Spleen (tissue), 11 donors: Measurements from ENCODE around the gene EXOC3. TPM values are rescaled to one million over a fixed set of nuclear protein-coding genes. Genes with fewer than 3 reads are reported as not detected.

ENCODE experiments used
- DNase-seq: peaks from one replicate; pipeline ENCODE4 v3.0.0-alpha.2; 2020
- H3K27ac ChIP-seq, 8 donors: fragments of 200-600 bp; sonication (generic) in 7 of 8; 1 replicate in 4 of 8; 2 replicates in 4 of 8; pipeline versions ENCODE4 v1.5.0 to v1.8.0; 2016 to 2021; ENCODE audit warnings: inconsistent platforms in 4 of 8, mild to moderate bottlenecking in 4 of 8, moderate library complexity in 1 of 8
- H3K27me3 ChIP-seq, 7 donors: fragments of 200-600 bp; sonication (generic) in 6 of 7; replicated peaks in 1 of 7; 1 replicate in 4 of 7; 2 replicates in 3 of 7; pipeline versions ENCODE4 v1.5.0 to v1.8.0; 2016 to 2021; ENCODE audit warnings: inconsistent platforms in 3 of 7, mild to moderate bottlenecking in 1 of 7
- H3K36me3 ChIP-seq, 6 donors: fragments of 200-600 bp; sonication (generic) in 5 of 6; 1 replicate in 4 of 6; 2 replicates in 2 of 6; pipeline versions ENCODE4 v1.5.0 to v1.8.0; 2016 to 2021; ENCODE audit warnings: inconsistent platforms in 2 of 6
- H3K4me1 ChIP-seq, 6 donors: fragments of 200-600 bp; sonication (generic) in 5 of 6; 1 replicate in 3 of 6; 2 replicates in 3 of 6; pipeline versions ENCODE4 v1.5.0 to v1.8.0; 2016 to 2021; ENCODE audit warnings: inconsistent platforms in 3 of 6
- H3K4me3 ChIP-seq, 8 donors: fragments of 200-600 bp; sonication (generic) in 7 of 8; 1 replicate in 4 of 8; 2 replicates in 4 of 8; pipeline versions ENCODE4 v1.5.0 to v1.8.0; 2016 to 2021; ENCODE audit warnings: inconsistent platforms in 4 of 8, mild to moderate bottlenecking in 4 of 8, moderate library complexity in 2 of 8
- H3K9me3 ChIP-seq, 8 donors: fragments of 200-600 bp; sonication (generic) in 7 of 8; 1 replicate in 4 of 8; 2 replicates in 4 of 8; pipeline versions ENCODE4 v1.5.0 to v1.8.0; 2016 to 2021; ENCODE audit warnings: inconsistent platforms in 4 of 8
- CTCF ChIP-seq, 11 experiments: fragments of 200-600 bp in 7 of 11; fragments of 450-650 bp in 4 of 11; sonication (generic) in 4 of 11; IDR thresholded peaks in 8 of 11; conservative IDR thresholded peaks in 3 of 11; 1 replicate in 7 of 11; 2 replicates in 4 of 11; pipeline versions ENCODE4 v1.4.0 to v1.8.0; 2016 to 2021; ENCODE audit warnings: antibody characterized with exemption in 11 of 11, inconsistent platforms in 4 of 11, mild to moderate bottlenecking in 1 of 11
- POLR2A ChIP-seq, 3 donors: fragments of 450-650 bp; IDR thresholded peaks; one replicate each; pipeline ENCODE4 v1.5.1; 2017; ENCODE audit warnings: antibody characterized with exemption in 3 of 3, mild to moderate bottlenecking in 1 of 3
- POLR2AphosphoS5 ChIP-seq, 3 donors: sonication (generic); formaldehyde crosslinking; IDR thresholded peaks; one replicate each; pipeline ENCODE4 v1.5.1; 2017; ENCODE audit warnings: antibody characterized with exemption in 3 of 3
- WGBS, 5 donors: extraction: QIAGEN DNeasy Blood & Tissue Kit in 3 of 5; methylation state at CpG; one replicate each; pipeline versions ENCODE4 v1.1.5 to v1.1.7; 2013 to 2018; 5-methylcytosine and 5-hydroxymethylcytosine counted together
- intact Hi-C: fragments of 100-400 bp; cut with DNase I; formaldehyde crosslinking; loops from one replicate; pipeline ENCODE4 v1.15.0; 2023; ENCODE audit warnings: low total_unique reads
- polyA plus RNA-seq, 3 donors: library from polyadenylated mRNA; stranded (reverse); fragments of 200-250 nt; gene quantifications; one replicate each; pipeline ENCODE4 v1.2.1, GENCODE V29; 2013
- total RNA-seq, 7 donors: library from RNA; depleted of rRNA in 3 of 7; stranded (reverse); fragments of >200 nt in 3 of 7; fragmentation: NEBNext Ultra II Directional in 4 of 7; extraction: Animal tissue kit (Norgen Biotek cat#: 25700) in 4 of 7; gene quantifications; one replicate each; pipeline versions ENCODE4 v1.1.0 to v1.2.1, GENCODE V29; 2016 to 2021
- donor health status: healthy with polysubstance abuse.
- donor health status: DM: no; HTN: no; CAD: no; lungs with moderate emphysema.
- donor health status: DM: no; HTN: no; CAD: no.
- donor health status: Bipolar disorder and iron deficiency.
- donor health status: healthy.
- donor health status: DM: no; HTN: no; CAD: no.
- donor health status: DM: yes; HTN: yes; CAD: no.

The EXOC3 gene
- total and polyA plus RNA-seq, 10 donors, result 22.7 to 87.0 (median 71.0) TPM

- H3K9me3 ChIP-seq, result no peaks in the 10 kb centered on the region
- H3K4me3 ChIP-seq, result peak overlapping the region in 1 of 8 donors; percentile 19
- no peaks in the 10 kb centered on the region for H3K36me3 ChIP-seq
- H3K27me3 ChIP-seq, result peaks cover 3 to 93% (median 63%) of the 10 kb centered on the region in 7 donors
- no peak for TF ChIP-seq POLR2AphosphoS5 (IDR thresholded peaks at IDR 0.05)
- no peak for TF ChIP-seq CTCF (IDR thresholded peaks at IDR 0.05 in 8 of 11, conservative IDR thresholded peaks at IDR 0.05 in 3 of 11)
- no peak for TF ChIP-seq POLR2A (IDR thresholded peaks at IDR 0.05)
- DNase-seq, result no peak
- WGBS, 5 donors, result 15 to 45% (median 20%) methylated on average over 8 to 23 of the region's 23 CpGs
- intact Hi-C loops, result no loop called here
- no peak overlapping the region for H3K27ac ChIP-seq
- H3K4me1 ChIP-seq, result peaks cover 0 to 14% (median 0%) of the 10 kb centered on the region in 6 donors
Observed at GRCh38 chr5:501831-502184, 58.8 kb downstream of the EXOC3 start.

DNA sequence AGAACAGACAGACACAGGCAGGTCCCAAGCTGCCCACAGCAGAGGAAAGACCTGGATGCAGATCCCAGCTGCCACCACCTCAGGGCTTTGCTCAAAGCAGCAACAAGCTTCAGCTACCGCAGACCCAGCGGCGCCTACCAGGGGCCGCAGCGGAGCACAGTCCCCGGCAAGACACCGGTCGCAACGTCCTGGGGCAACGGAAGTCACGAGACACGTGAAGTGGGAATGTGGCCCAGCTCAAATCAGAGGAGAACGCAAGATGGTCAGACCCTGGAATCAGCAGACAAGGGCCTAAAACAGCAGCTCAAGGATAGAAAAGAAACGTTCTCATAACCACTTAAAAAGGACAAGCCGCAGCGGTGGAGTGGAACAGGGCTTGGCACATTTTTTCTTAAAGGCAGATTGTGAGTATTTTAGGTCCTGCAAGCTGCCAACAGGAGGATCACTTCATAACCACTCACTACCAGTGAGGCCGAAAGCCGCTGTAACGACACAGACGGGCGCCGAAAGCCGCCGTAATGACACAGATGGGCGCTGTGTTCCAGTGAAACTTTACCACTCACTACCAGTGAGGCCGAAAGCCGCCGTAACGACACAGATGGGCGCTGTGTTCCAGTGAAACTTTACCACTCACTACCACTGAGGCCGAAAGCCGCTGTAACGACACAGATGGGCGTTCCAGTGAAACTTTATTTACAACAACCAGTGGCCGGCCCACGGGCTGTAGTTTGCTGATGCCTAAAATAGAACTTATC lies 59.5 kb downstream of the EXOC3 start:
- DNase-seq, result no peak

GRCh38 chr5:504326-505154 lies 61.6 kb downstream of the EXOC3 start:
- Histone ChIP-seq H3K4me1 (peaks cover 0 to 14% (median 0%) of the 10 kb centered on the region in 6 donors), H3K9me3 (no peaks in the 10 kb centered on the region), H3K36me3 (no peaks in the 10 kb centered on the region), H3K27ac (no peak overlapping the region), H3K4me3 (no peak overlapping the region), H3K27me3 (peaks cover 3 to 70% (median 47%) of the 10 kb centered on the region in 7 donors)
- intact Hi-C loops, result no loop called here
- TF ChIP-seq CTCF (IDR thresholded peaks at IDR 0.05 in 8 of 11, conservative IDR thresholded peaks at IDR 0.05 in 3 of 11) (no peak), POLR2A (IDR thresholded peaks at IDR 0.05) (no peak), POLR2AphosphoS5 (IDR thresholded peaks at IDR 0.05) (no peak)
- WGBS, 5 donors, result 76 to 83% (median 79%) methylated on average over 6 to 33 of the region's 33 CpGs
- DNase-seq, result no peak

More for the DNA sequence above, 59.5 kb downstream of the EXOC3 start:
- Histone ChIP-seq H3K4me1 (peaks cover 0 to 14% (median 0%) of the 10 kb centered on the region in 6 donors), H3K27ac (no peak overlapping the region), H3K27me3 (peaks cover 3 to 86% (median 58%) of the 10 kb centered on the region in 7 donors), H3K4me3 (no peak overlapping the region), H3K9me3 (no peaks in the 10 kb centered on the region), H3K36me3 (no peaks in the 10 kb centered on the region)
- intact Hi-C loops, result no loop called here
- WGBS, 5 donors, result 72 to 79% (median 76%) methylated on average over 36 of the region's 36 CpGs
- TF ChIP-seq POLR2AphosphoS5 (IDR thresholded peaks at IDR 0.05), result no peak
- no peak for TF ChIP-seq POLR2A (IDR thresholded peaks at IDR 0.05)
- no peak for TF ChIP-seq CTCF (IDR thresholded peaks at IDR 0.05 in 8 of 11, conservative IDR thresholded peaks at IDR 0.05 in 3 of 11)
